Astrocyte of the spinal cord (primary cell): ENCODE measurements around the gene MEOX1.

Source experiments
- DNase-seq: peaks from one replicate; pipeline ENCODE4 v3.0.0; 2011; ENCODE audit warnings: low read depth, low spot score
- H3K4me3 ChIP-seq: 2 replicates; pipeline ENCODE4 v1.5.1; 2011; ENCODE audit warnings: low read depth, mild to moderate bottlenecking, low read length, moderate library complexity
- in situ Hi-C: cut with HindIII; loops from 2 replicates; pipeline ENCODE4 v1.10.0; 2017; ENCODE audit warnings: low sequenced_read_pairs
- TF ChIP-seq, protein P1 (sequence below): IDR thresholded peaks from 2 replicates; pipeline ENCODE4 v1.5.1; 2012; ENCODE audit warnings: low read depth, mild to moderate bottlenecking, low read length, inconsistent platforms

Gene MEOX1

DNA sequence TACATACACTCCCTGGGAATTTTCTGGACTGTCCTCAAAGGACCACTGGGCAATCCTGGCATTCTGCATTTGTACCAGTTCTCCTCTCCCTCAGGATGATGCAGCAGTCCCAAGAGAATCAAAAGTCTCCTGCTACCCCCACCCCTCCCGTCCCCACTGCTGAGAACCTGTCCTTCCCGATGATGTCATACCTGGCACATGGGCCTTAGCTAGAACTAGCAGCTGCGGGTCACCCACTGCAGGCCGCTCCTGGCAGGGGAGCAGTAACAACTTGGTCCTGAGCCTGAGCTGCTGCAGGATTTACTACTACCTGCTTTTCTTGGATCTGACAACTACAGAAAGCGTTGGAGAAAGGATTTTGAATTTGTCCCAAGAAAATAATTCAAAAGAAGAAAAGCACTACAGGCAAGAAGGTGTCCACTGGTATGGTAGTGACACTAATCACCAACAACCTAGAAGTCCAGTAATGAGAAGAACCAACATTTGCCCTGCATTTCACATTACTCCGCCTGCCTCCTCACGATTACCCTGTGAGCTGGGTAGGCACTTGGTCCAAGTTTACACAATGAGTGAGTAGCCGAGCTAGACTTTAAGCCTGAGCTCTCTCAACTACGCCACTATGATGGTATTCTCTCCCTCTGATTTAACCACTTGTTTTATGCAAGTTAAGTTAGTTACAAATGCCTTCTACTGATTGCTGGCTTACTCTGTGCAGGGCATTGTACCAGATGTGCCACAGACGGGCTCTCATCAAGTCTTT is 60.3 kb downstream of the MEOX1 start:
- in situ Hi-C loops: no loop called here
- DNase-seq: peak; percentile 43
- no peak overlapping the region for H3K4me3 ChIP-seq
- TF ChIP-seq, protein P1, sequence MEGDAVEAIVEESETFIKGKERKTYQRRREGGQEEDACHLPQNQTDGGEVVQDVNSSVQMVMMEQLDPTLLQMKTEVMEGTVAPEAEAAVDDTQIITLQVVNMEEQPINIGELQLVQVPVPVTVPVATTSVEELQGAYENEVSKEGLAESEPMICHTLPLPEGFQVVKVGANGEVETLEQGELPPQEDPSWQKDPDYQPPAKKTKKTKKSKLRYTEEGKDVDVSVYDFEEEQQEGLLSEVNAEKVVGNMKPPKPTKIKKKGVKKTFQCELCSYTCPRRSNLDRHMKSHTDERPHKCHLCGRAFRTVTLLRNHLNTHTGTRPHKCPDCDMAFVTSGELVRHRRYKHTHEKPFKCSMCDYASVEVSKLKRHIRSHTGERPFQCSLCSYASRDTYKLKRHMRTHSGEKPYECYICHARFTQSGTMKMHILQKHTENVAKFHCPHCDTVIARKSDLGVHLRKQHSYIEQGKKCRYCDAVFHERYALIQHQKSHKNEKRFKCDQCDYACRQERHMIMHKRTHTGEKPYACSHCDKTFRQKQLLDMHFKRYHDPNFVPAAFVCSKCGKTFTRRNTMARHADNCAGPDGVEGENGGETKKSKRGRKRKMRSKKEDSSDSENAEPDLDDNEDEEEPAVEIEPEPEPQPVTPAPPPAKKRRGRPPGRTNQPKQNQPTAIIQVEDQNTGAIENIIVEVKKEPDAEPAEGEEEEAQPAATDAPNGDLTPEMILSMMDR: no peak

DNA sequence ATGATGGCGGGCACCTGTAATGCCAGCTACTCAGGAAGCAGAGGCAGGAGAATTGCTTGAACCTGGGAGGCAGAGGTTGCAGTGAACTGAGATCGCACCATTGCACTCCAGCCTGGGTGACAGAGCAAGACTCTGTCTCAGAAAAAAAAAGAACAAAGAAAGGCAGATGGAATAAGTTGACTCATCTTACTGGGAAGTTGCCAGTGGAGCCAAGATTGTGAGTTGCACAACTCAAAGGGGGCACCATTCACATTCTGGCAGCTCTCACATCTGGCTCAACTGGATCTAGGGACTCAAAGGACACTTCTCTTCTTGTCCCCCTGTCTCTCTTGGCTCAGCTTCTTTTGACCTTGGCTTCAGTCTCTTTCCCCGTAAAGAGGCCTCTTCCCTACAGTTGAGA is 61.9 kb downstream of the MEOX1 start:
- DNase-seq: peak; percentile 61
- in situ Hi-C loops: no loop called here
- no peak overlapping the region for H3K4me3 ChIP-seq
- TF ChIP-seq, protein P1: no peak

DNA sequence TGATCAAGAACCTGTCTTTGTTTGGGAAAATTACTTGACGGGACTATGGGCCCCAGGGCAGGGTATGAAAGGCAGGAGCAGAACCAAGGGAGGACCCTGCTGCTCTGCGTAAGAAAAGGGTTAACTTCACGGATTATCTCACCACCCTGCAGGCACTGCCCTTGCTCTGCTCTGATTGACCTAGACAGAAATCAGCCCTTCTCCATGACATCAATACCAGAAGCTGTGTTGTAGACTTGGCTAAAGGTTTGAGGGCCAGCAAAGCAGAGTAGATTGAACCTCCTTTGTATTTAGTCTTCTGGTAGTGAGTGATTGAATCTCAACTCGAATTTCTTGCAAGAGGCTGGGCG is 62.7 kb downstream of the MEOX1 start:
- TF ChIP-seq, protein P1: no peak
- H3K4me3 ChIP-seq: no peak overlapping the region
- no peak for DNase-seq
- in situ Hi-C loops: no loop called here

DNA sequence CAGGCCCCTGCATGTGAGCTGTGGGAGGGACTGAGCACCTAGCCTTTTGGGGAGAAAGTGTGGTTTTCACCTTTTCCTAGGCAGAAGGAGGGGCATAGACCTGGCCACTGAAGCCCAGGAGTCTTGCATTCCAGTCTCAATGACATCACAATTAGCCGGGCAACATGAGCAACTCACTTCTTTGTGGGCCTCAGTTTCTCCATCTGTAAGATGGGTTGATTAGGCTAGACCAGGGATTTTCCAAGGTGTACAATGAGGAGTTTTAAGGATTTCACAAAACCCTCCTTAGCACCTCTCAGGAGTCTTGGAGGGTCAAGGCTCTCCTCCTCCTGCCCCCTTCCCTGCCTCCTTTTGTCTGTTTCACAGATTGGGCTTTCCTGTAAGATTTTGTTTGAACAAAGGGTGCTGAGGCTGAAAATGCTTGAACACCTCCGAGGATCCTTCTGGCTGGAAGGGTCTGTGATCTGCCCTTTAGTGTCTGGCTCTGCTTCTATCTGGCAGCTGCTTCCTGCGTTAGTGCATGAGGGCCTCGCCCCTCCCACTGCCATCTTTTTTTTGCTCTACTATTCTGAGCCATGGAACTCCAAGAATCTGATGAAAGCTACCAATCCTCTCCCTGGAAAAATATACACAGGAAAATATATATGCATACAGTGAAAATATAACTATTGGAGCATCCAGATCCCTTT is 63.2 kb downstream of the MEOX1 start:
- H3K4me3 ChIP-seq: no peak overlapping the region
- in situ Hi-C loops: no loop called here

DNA sequence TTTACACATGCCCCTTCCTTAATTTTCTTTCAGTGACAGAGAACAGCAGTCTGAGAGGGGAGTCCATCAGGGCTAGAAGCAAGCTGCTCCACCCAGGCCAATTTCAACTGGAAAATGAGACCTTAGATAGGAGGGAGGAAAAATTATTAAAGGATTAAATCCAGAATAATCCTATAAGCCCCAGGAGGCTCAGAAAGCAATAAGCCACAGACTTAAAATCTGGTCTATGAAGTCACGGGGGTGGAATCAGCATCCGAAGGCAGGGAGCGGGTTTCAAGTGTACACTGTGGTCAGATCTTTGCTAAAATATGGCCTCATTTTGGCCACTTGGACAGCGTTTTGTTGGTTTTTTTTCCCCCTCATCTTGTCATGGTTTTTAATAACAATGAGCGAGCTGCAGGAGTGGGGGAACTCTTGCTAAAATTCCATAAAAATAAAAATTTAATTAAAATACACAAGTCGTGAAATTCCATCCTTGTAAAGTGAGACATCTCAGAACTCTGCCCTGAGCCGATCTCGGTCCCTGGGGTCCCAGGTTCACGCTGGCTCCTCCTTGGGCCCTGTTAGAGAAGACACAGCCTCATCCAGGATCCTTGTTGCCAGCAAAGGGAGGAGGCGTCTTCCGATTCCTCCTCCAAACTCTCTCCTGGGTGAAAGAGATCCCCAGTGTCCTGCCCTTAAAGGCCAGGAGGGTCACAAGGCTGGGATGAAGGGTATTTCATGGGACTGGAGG is 63.9 kb downstream of the MEOX1 start:
- TF ChIP-seq, protein P1: no peak
- no peak for DNase-seq
- in situ Hi-C loops: no loop called here
- H3K4me3 ChIP-seq: no peak overlapping the region

More for the DNA sequence above, 63.2 kb downstream of the MEOX1 start:
- TF ChIP-seq, protein P1: no peak
- no peak for DNase-seq

DNA sequence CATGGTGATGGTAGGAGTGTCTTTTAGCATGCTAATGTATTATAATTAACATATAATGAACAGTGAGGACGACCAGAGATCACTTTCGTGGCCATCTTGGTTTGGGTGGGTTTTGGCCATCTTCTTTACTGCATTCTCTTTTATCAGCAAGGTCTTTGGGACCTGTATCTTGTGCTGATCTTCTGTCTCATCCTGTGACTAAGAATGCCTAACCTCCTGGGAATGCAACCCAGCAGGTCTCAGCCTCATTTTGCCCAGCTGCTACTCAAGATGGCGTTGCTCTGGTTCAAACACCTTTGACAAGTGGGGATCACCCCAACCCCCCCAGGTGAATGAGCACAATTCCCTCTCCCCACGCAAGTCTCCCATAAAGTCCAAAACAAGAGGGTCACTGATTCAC is 66.3 kb downstream of the MEOX1 start:
- TF ChIP-seq, protein P1: no peak
- H3K4me3 ChIP-seq: no peak overlapping the region
- in situ Hi-C loops: no loop called here
- no peak for DNase-seq
